Activated CD8-positive, alpha-beta memory T cell treated with anti-CD3 and anti-CD28 coated beads for 24 hours (primary cell): ENCODE results near the gene AGBL1.
"Not testable (repeated sequence)": the region's sequence is repeated elsewhere in the genome, so short reads cannot be mapped to it uniquely, and the experiment has no call there.

ENCODE experiments used
- DNase-seq: peaks from one replicate; pipeline ENCODE4 v3.0.0-alpha.2; 2020

The AGBL1 gene

GRCh38 chr15:86087808-86088207, 8.1 kb downstream of the AGBL1 start:
- no peak for DNase-seq

GRCh38 chr15:86089422-86089821, 9.8 kb downstream of the AGBL1 start:
- no peak for DNase-seq

GRCh38 chr15:86101818-86102217, 22.1 kb downstream of the AGBL1 start:
- DNase-seq = no peak

DNA sequence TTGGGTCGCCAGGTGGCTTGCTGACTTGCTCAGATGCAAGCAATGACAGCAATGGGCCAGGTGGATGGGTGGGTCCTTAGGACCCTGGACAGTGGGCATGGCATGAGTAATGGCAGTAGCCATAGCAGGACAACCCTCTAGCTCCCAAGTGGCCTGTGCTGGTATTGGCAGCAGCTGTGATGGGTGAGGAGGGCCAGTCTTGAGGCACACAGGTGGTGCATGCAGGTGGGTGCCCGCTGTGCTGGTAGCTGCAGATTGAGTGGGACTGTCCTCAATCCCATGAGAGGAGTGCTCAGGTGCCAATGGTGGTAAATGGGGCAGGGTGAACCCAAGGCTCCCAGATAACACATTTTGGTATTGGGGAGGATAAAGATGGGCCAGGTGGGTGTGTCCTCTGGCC, 24.2 kb downstream of the AGBL1 start:
- DNase-seq = no peak

GRCh38 chr15:86106306-86106705, 26.6 kb downstream of the AGBL1 start:
- no peak for DNase-seq

DNA sequence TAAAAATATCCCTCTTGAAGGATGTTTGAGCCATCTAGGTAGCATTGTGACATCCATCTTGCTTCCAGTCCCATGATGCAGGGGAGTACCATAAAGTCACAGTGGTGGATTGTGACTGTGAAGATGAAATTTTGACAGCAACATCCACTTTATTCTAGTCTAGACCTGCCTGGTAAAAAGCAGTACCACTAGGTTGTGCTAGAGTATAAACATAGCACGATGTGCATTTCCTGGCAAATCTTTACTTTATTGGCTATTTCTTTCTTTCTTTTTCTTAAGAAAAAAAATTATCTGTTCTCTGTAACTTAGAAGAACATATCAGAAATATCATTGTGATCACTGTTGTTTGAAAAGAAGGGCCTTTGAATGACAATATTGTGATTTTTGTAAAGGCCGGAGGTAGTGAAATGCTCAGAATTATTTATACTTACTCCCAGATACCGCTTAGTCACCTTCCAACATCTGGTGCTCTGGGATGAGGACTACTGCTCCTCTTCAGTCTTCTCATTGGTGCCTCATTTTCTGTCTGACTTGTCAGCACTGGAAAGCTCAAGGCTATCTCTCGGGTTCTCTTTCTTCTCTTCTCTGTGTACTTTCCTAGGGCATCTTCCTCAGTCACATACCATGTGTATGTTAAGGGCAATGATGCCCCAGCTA, 35.6 kb downstream of the AGBL1 start:
- DNase-seq = no peak

GRCh38 chr15:86121568-86122225, 42.0 kb downstream of the AGBL1 start:
- no peak for DNase-seq

- DNase-seq = not testable (repeated sequence)
These were observed 43.2 kb downstream of the AGBL1 start for GRCh38 chr15:86122691-86123391.

DNA sequence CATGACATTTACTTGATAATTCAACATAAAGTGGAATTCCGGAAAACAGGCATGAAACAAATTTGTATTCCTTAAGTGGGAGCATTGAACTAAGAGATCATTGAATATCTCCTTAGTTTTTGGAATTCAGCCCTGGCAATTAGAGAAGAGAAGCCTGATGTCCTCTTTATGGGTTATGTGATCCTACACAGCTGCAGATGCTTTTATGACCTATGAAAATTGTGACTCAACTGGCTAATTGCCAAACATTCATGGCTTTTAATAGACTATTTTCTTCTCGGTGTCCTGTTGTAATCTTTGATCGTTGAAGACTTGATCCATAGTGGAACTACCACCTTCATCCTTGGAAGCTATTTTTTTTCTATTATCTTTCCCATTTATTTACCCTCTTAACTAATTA, 46.1 kb downstream of the AGBL1 start:
- DNase-seq = no peak

DNA sequence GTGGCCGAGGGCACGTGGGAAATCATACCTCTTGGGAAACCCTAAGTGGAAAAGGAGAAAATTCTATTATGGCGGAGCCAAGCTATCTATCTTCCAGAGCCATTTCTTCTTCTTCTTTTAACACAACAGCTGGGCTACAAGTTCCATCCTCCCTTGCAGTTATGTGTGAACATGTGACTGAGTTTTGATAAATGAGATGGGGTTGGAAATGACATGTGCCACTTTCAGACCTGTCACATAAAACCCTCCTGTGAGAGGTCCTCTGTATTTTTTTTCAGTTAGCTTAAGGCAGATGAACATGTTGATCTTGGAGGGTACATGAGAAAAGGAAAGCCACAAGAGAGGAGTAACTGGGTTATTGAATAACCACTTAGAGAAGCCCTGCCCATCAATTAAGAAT, 47.9 kb downstream of the AGBL1 start:
- DNase-seq = no peak

DNA sequence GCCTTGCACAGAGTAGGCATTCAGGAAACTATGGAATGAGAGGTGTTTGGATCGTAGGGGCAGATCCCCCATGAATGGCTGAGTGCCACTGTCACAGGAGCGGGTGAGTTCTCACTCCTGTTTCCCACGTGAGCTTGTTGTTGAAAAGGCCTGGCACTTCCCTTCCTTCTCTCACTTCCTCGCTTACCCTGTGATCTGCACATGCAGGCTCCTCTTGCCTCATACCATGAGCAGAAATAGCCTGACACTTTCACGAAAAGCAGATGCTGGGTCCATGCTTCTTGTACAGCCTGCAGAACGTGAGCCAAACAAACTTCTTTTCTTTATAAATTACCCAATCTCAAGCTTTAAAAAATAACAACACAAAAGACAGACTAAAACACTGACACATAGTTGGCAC, 55.4 kb downstream of the AGBL1 start:
- DNase-seq = no peak

- no peak for DNase-seq
These were observed 57.2 kb downstream of the AGBL1 start for GRCh38 chr15:86136861-86137260.

DNA sequence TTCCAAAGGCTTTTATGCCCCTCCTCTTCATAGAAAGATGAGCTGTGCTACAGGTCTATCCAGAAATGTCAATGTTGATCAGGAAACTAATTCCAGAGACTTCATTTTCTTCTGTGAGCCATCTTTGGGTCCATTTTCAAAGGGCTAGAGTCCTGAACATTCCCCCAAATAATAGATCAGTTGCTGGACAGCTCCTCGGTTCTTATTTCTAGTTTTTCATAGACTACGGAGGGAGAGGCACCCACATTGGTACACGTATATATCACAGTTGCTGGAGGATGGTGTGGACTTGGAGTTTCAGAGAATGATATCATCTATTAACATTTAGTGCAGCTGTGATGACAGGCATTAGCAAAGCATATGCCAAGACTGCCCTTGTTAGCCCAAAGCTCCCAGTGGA, 59.1 kb downstream of the AGBL1 start:
- no peak for DNase-seq

DNA sequence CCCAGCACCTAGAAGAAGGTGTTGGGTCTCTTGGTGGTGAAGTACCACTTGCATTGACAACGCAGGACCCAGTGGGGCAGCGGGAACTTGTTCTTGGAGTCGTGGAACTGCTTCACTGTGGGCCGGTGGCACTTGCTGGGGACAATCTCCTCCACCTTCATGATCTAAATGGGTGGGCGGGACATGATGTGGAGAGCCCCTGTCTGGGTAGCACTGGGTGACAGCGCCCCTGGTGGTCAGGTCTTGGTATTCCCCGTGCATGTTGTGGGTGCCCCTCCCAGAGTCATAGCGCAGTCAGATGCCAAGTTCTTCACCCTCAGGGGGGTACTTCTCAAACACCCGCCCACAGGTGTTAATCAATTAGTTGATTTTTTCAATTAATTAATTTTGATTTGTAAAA, 60.2 kb downstream of the AGBL1 start:
- peak; percentile 58 for DNase-seq

GRCh38 chr15:86154705-86155104, 75.0 kb downstream of the AGBL1 start:
- no peak for DNase-seq

DNA sequence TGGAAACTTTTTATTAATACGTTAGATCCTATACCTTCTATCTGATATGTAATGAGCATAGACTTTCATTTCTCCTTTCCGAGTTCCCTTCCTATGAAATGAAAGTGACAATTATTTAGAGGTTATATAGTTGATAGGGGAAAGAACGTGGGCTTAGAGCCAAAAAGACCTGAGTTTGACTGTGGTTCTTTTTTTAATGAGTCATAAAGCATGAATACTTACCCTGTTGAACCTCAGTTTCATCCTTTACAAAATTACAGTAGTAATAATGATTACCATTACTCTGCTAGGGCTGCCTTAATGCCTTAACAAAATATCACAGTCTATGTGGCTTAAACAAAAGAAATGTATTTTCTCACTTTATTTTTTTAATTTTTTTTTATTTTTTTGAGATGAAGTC, 75.9 kb downstream of the AGBL1 start:
- no peak for DNase-seq

GRCh38 chr15:86157606-86158293, 78.1 kb downstream of the AGBL1 start:
- no peak for DNase-seq

DNA sequence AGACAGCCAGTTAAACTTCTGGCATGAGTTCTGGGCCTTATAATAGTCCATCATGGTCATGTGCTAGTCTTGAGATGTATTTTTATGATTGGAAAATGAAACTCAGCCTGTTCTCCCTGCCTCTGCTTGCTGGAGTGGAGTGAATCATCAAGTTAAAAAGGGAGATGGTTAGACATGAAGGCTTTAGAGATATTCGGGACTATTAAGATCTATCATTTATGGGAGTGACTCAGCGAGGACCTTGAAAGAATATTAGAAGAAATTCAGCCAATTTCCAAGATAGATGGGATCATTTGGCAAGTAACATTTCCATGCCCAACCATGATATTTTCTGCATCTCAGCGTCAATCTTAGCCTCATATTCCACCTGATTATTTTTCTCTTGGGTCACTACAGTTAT, 79.8 kb downstream of the AGBL1 start:
- DNase-seq = no peak

GRCh38 chr15:86161250-86161649, 81.6 kb downstream of the AGBL1 start:
- DNase-seq = no peak

GRCh38 chr15:86162172-86162591, 82.5 kb downstream of the AGBL1 start:
- no peak for DNase-seq

- DNase-seq = no peak
These were observed 83.0 kb downstream of the AGBL1 start for GRCh38 chr15:86162641-86163040.

DNA sequence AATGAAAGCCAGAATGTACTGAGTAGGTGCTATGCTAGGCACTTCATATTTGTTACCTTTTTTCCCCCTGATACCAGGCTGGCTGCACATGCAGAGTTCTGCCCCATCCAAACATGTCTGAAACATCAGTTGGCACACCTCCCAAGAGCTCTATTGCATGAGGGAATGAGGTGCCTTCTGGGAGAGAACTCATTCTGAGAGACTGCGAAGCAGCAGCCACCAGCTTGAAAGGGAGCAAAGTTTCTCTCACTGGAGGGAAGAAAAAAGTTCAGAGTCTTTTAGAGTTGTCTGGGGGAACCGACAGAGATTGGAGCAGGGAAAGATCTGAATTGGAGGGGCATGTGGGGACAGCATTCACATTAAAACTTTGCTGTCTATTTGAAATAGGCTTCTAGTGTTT, 84.1 kb downstream of the AGBL1 start:
- no peak for DNase-seq

DNA sequence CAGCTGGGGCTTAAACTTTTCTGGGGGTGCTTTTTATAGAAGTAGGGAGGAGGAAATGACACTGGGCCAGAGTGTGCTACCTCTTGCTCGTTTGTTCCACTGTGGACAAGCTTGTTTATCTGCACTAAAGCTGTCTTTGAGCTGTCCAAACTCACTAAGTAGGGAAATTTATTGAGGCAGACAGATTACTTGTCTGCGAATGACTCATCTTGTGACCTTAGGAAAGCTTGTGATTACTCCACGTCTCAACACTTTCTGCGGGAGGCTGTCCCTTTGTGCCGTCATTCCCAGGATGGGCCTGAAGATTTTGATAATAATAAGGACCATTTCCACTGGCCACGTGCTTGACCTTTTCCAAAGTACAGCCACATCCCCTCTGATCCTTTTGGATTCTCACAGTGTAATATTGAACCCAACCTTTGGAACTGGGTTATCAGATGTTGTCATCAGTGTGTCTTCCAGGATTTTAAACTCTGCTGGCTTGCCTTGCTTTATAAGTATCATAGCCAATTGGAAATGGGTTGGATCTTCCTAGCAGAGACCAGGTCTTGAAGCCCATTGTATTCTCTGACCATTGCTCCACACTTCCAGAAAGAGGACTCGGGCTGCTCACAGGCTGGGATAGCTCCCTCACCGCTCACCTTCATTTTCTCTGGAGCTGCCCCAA, 84.7 kb downstream of the AGBL1 start:
- no peak for DNase-seq
